SU-DHL-6 (cell line): ENCODE results near the gene CERS6.

ENCODE experiments used
- H2AFZ ChIP-seq: fragments of 200-600 bp; sonication (generic); 2 replicates; pipeline ENCODE4 v1.6.1; 2014; ENCODE audit warnings: low read depth, mild to moderate bottlenecking, moderate library complexity, mixed read lengths, antibody characterized with exemption, low read length; ENCODE audit not compliant: severe bottlenecking
- H3F3A ChIP-seq: fragments of 200-600 bp; shearing (Covaris generic); 2 replicates; pipeline ENCODE4 v1.6.0; 2016; ENCODE audit warnings: antibody characterized with exemption, mild to moderate bottlenecking; ENCODE audit not compliant: insufficient read depth
- H3K27ac ChIP-seq: fragments of 200-600 bp; sonication (generic); 2 replicates; pipeline ENCODE4 v1.5.1; 2016; ENCODE audit warnings: low read depth, mild to moderate bottlenecking, low read length, moderate library complexity, mixed read lengths
- H3K27me3 ChIP-seq: fragments of 200-600 bp; sonication (generic), shearing (Covaris generic); 2 replicates; pipeline ENCODE4 v1.6.0; 2014; ENCODE audit warnings: mild to moderate bottlenecking, low read length
- H3K36me3 ChIP-seq: fragments of 200-600 bp; sonication (generic); 2 replicates; pipeline ENCODE4 v1.6.1; 2014; ENCODE audit warnings: mild to moderate bottlenecking, low read length, mixed read lengths
- H3K4me2 ChIP-seq: fragments of 300-600, 200-600 bp; shearing (Covaris generic), sonication (generic); 2 replicates; pipeline ENCODE4 v1.6.0; 2014; ENCODE audit warnings: low read length, low read depth, mild to moderate bottlenecking; ENCODE audit not compliant: poor library complexity, severe bottlenecking
- H3K4me3 ChIP-seq: fragments of 200-600 bp; sonication (generic); 2 replicates; pipeline ENCODE4 v1.5.1; 2014; ENCODE audit warnings: antibody characterized with exemption, low read length, mild to moderate bottlenecking, mixed read lengths; ENCODE audit not compliant: insufficient read depth, poor library complexity, severe bottlenecking
- H3K79me2 ChIP-seq: fragments of 200-600 bp; sonication (generic); 2 replicates; pipeline ENCODE4 v1.6.1; 2014; ENCODE audit warnings: mild to moderate bottlenecking, low read length, moderate library complexity; ENCODE audit not compliant: insufficient read depth
- H3K9ac ChIP-seq: fragments of 200-600 bp; sonication (generic); 2 replicates; pipeline ENCODE4 v1.7.0; 2014; ENCODE audit warnings: mild to moderate bottlenecking, low read length
- H3K9me2 ChIP-seq: fragments of 200-600 bp; sonication (generic); replicated peaks from 2 replicates; pipeline ENCODE4 v1.6.1; 2014; ENCODE audit warnings: low read length; ENCODE audit not compliant: insufficient read depth
- H3K9me3 ChIP-seq: fragments of 200-600 bp; sonication (generic); 2 replicates; pipeline ENCODE4 v1.6.1; 2014; ENCODE audit warnings: low read length, mixed read lengths; ENCODE audit not compliant: insufficient read depth
- H4K20me1 ChIP-seq: fragments of 200-600 bp; sonication (generic); 2 replicates; pipeline ENCODE4 v1.6.1; 2014; ENCODE audit warnings: low read depth, mild to moderate bottlenecking, antibody characterized with exemption, low read length, moderate library complexity, mixed read lengths
- CTCF ChIP-seq: fragments of 200-600 bp; sonication (generic); IDR thresholded peaks from one replicate; pipeline ENCODE4 v1.5.1; 2017; ENCODE audit warnings: antibody characterized with exemption, mild to moderate bottlenecking, low read length, moderate library complexity; ENCODE audit not compliant: insufficient read depth, poor library complexity, severe bottlenecking
- EZH2phosphoT487 ChIP-seq: fragments of 200-600 bp; sonication (generic), shearing (Covaris generic); conservative IDR thresholded peaks from 2 replicates; pipeline ENCODE4 v1.6.1; 2018; ENCODE audit warnings: mild to moderate bottlenecking, antibody characterized with exemption, low read length, moderate library complexity, mixed read lengths

CERS6 gene

GRCh38 chr2:168740788-168741187, 284.7 kb downstream of the CERS6 start:
- Histone ChIP-seq H3K4me3 (no peak overlapping the region), H3K79me2 (no peaks in the 10 kb centered on the region), H3K9ac (no peak overlapping the region), H3K4me2 (no peak overlapping the region), H3K36me3 (no peaks in the 10 kb centered on the region), H4K20me1 (no peaks in the 10 kb centered on the region), H2AFZ (no peak overlapping the region), H3K27ac (no peak overlapping the region), H3K9me2 (no peaks in the 10 kb centered on the region), H3K9me3 (no peaks in the 10 kb centered on the region), H3F3A (no peaks in the 10 kb centered on the region), H3K27me3 (0 out of 2 replicates have a peak, but pooled peaks cover 2% of the 10 kb centered on the region)
- TF ChIP-seq EZH2phosphoT487 = no peak
- TF ChIP-seq CTCF = no peak

- Histone ChIP-seq H3K9me3 (no peaks in the 10 kb centered on the region), H3K9ac (no peak overlapping the region), H3K9me2 (no peaks in the 10 kb centered on the region), H4K20me1 (no peaks in the 10 kb centered on the region), H3K79me2 (no peaks in the 10 kb centered on the region), H2AFZ (no peak overlapping the region), H3K4me3 (no peak overlapping the region), H3F3A (no peaks in the 10 kb centered on the region), H3K4me2 (no peak overlapping the region), H3K27ac (no peak overlapping the region), H3K27me3 (0 out of 2 replicates have a peak, but pooled peaks cover 2% of the 10 kb centered on the region), H3K36me3 (no peaks in the 10 kb centered on the region)
- no peak for TF ChIP-seq EZH2phosphoT487
- TF ChIP-seq CTCF = no peak
Observed at GRCh38 chr2:168742258-168742932, 286.3 kb downstream of the CERS6 start.

GRCh38 chr2:168744844-168745243, 288.8 kb downstream of the CERS6 start:
- Histone ChIP-seq H2AFZ (no peak overlapping the region), H3K79me2 (no peaks in the 10 kb centered on the region), H3K9me2 (no peaks in the 10 kb centered on the region), H3K27ac (no peak overlapping the region), H3K36me3 (no peaks in the 10 kb centered on the region), H3K27me3 (0 out of 2 replicates have a peak, but pooled peaks cover 2% of the 10 kb centered on the region), H3K4me2 (no peak overlapping the region), H3K9ac (no peak overlapping the region), H3K4me3 (no peak overlapping the region), H3F3A (no peaks in the 10 kb centered on the region), H3K9me3 (no peaks in the 10 kb centered on the region), H4K20me1 (no peaks in the 10 kb centered on the region)
- TF ChIP-seq CTCF = no peak
- no peak for TF ChIP-seq EZH2phosphoT487
